K562 (cell line): Measurements from ENCODE around the gene ARHGAP26. TPM values are rescaled to one million over a fixed set of nuclear protein-coding genes. Genes with fewer than 3 reads are reported as not detected.

Experiments used
- ATF4 ChIP-seq: fragments of 450-650 bp; formaldehyde crosslinking; IDR thresholded peaks from 2 replicates; pipeline ENCODE4 v1.4.0; 2022; ENCODE audit warnings: mild to moderate bottlenecking, moderate library complexity
- CCAR2 ChIP-seq: fragments of 200-400 bp; formaldehyde crosslinking; IDR thresholded peaks from 2 replicates; pipeline ENCODE4 v1.6.1; 2017; ENCODE audit warnings: mild to moderate bottlenecking, low read depth, low read length
- CEBPB ChIP-seq: fragments of 450-650 bp; IDR thresholded peaks from 2 replicates; pipeline ENCODE4 v1.6.1; 2016; ENCODE audit warnings: missing genetic modification characterization, missing compliant biosample characterization
- CEBPG ChIP-seq, 3 experiments: fragments of 200-800 bp in 1 of 3; sonication (Bioruptor generic) in 1 of 3; sonication (generic) in 1 of 3; formaldehyde crosslinking in 1 of 3; IDR thresholded peaks in 2 of 3; conservative IDR thresholded peaks in 1 of 3; 2 replicates each; pipeline versions ENCODE4 v1.6.1 to v1.8.0; 2016 to 2022; ENCODE audit warnings: missing compliant biosample characterization in 2 of 3, missing genetic modification characterization in 2 of 3, mild to moderate bottlenecking in 1 of 3, missing genetic modification reagents in 1 of 3
- DPF2 ChIP-seq: fragments of 450-650 bp; IDR thresholded peaks from 2 replicates; pipeline ENCODE4 v1.6.1; 2016
- FOSL1 ChIP-seq: fragments of 200-800 bp; sonication (Bioruptor generic); conservative IDR thresholded peaks from 2 replicates; pipeline ENCODE4 v1.6.1; 2016; ENCODE audit warnings: missing genetic modification characterization, missing compliant biosample characterization
- JUN ChIP-seq, 2 experiments: sonication (generic) in 1 of 2; formaldehyde crosslinking in 1 of 2; IDR thresholded peaks; 2 replicates each; pipeline versions ENCODE4 v1.6.1 to v1.8.0; 2012 to 2022; ENCODE audit warnings: borderline replicate concordance in 2 of 2, mild to moderate bottlenecking in 2 of 2, improper control_type of control experiment in 1 of 2, low read depth in 1 of 2, low read length in 1 of 2, missing genetic modification reagents in 1 of 2
- NR0B1 ChIP-seq: fragments of 450-650 bp; IDR thresholded peaks from one replicate; pipeline ENCODE4 v1.6.1; 2018; ENCODE audit warnings: mild to moderate bottlenecking, moderate library complexity; ENCODE audit not compliant: partially characterized antibody
- RB1 ChIP-seq: fragments of 450-650 bp; IDR thresholded peaks from 2 replicates; pipeline ENCODE4 v1.6.1; 2017; ENCODE audit warnings: low read depth, mild to moderate bottlenecking
- ZNF3 ChIP-seq: fragments of 250-450 bp; sonication (Bioruptor Pico); IDR thresholded peaks from 2 replicates; pipeline ENCODE4 v1.5.0; 2021; ENCODE audit warnings: mild to moderate bottlenecking, moderate library complexity
- polyA plus RNA-seq, 8 experiments: library from polyadenylated mRNA; depleted of rRNA in 4 of 8; stranded (reverse) in 5 of 8; unstranded in 3 of 8; fragments of >200 nt; fragmentation: Nextera tagmentation in 2 of 8; fragmentation: Illumina TruSeq in 1 of 8; extraction: Ambion mirVana in 2 of 8; extraction: Trizol in 1 of 8; gene quantifications; 2 replicates each; pipeline versions ENCODE4 v1.2.1 to v1.2.3, GENCODE V29; 2011 to 2014; ENCODE audit warnings: inconsistent platforms in 1 of 8, missing spikeins in 1 of 8
- total RNA-seq, 7 experiments: library from RNA; depleted of rRNA in 6 of 7; stranded (reverse); fragments of >200 nt in 6 of 7; fragmentation: Illumina TruSeq in 2 of 7; extraction: Trizol in 2 of 7; gene quantifications; 2 replicates each; pipeline versions ENCODE4 v1.2.1 to v1.2.3, GENCODE V29; 2011 to 2021; ENCODE audit warnings: low replicate concordance in 1 of 7

ARHGAP26 gene
- total and polyA plus RNA-seq, 9 of the 15 experiments (the other 6 are each of a cell fraction or from before 2014, with no cell fraction given): 0.13 to 1.1 (median 0.55) TPM

DNA sequence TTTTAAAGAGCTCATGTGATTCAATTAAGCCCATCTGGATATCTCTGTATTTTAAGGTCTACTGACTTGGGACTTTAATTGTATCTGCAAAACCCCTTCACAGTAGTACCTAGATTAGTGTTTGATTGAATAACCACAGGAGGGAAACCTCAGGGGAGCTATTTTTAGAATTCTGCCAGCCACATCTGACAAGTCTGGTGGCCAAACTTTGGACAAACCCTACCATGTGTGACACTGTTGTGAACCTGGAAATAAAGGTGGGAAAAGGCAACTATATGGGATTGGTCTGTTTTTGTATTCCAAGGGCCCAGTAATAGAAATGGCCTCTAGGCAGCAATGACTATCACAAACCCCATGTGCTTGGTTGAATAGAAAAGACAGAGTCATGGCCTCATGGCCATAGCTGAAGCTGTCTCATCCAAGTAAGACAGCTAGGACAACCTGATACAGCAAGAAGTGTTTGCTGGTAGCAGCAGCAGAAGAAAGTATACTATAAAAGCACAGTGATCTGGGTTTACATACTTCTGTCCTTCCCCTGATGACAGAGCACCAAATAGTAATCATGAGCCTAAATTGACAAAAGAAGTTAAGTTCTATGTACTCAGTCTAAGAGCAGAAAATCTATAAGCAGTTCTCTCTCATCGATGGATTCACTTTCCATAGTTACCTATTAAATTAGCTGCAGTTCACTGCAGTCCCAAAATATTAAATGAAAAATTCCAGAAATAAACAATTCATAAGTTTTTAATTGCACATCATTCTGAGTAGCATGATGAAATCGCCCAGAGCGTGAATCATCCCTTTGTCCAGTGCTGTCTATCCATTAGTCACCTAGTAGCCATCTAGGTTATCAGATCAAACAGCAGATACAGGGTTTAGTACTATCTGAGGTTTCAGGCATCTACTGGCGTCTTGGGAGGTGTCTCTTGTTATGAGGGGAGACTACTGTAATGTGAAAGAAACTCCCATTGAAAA is 189.8 kb downstream of the ARHGAP26 start (continued):
- TF ChIP-seq JUN (IDR thresholded peaks at IDR 0.05; ENCODE audit: borderline replicate concordance, low read depth, low read length) (peak; percentile 71; the same call in 1 of the 2 replicates), JUN (CRISPR knock-in tag; IDR thresholded peaks at IDR 0.05; ENCODE audit: borderline replicate concordance) (no peak), CEBPG (CRISPR knock-in tag; IDR thresholded peaks at IDR 0.05) (no peak), CEBPG (tag; conservative IDR thresholded peaks at IDR 0.05 in 1 of 2, IDR thresholded peaks at IDR 0.05 in 1 of 2) (peak; percentile 87 to 94), DPF2 (no peak), NR0B1 (no peak), CEBPB (tag) (peak; percentile 29; the same call in 1 of the 2 replicates), RB1 (no peak), CCAR2 (no peak), ZNF3 (no peak), ATF4 (peak; percentile 70; the same call in 1 of the 2 replicates), FOSL1 (tag) (peak; percentile 99)
